ENCODE data around the gene THUMPD2. TPM values are rescaled to one million over a fixed set of nuclear protein-coding genes. Genes with fewer than 3 reads are reported as not detected.

THUMPD2 gene
- total RNA-seq, 5 donors from 2014 or later (not counting 1 experiment from before 2014, with no cell fraction given), result 7.9 to 12.0 (median 11.8) TPM

- WGBS (ENCODE audit: insufficient coverage), result 100% methylated on average over 2 of the region's 10 CpGs
- peaks cover 43% of the 10 kb centered on the region for H3K36me3 Mint-ChIP-seq
Measured at GRCh38 chr2:39733070-39733674, 45.9 kb downstream of the THUMPD2 start.

GRCh38 chr2:39732482-39732881 lies 46.6 kb downstream of the THUMPD2 start:
- Histone ChIP-seq H3K4me1 (ENCODE audit: control insufficient read depth in 1 of 2, extremely low read depth in 1 of 2, insufficient read depth in 2 of 2, low read length in 2 of 2) (no peaks in the 10 kb centered on the region), H3K4me3 (ENCODE audit: control insufficient read depth in 1 of 2, extremely low read depth in 1 of 2, low read length in 1 of 2) (no peak overlapping the region), H3K27ac (ENCODE audit: low read length) (no peak overlapping the region), H3K9me3 (no peaks in the 10 kb centered on the region), H3K36me3 (ENCODE audit: control insufficient read depth in 2 of 2, extremely low read depth in 1 of 2, insufficient read depth in 1 of 2, low read length in 1 of 2) (peaks cover 16 to 27% of the 10 kb centered on the region in 2 donors), H3K27me3 (replicated peaks in 1 of 2; ENCODE audit: control insufficient read depth in 2 of 2, extremely low read depth in 1 of 2, insufficient read depth in 2 of 2, low read length in 1 of 2) (no peaks in the 10 kb centered on the region)
- Mint-ChIP-seq H3K27me3 (no peaks in the 10 kb centered on the region), H3K9me3 (peaks cover 0 to 3% (median 0%) of the 10 kb centered on the region in 3 donors), H3K27ac (no peak overlapping the region), H3K36me3 (peaks cover 36% of the 10 kb centered on the region), H3K4me1 (peaks cover 0 to 6% (median 4%) of the 10 kb centered on the region in 3 donors), H3K4me3 (no peak overlapping the region)
- no peak for ATAC-seq (replicated peaks in 1 of 4)
- POLR2A ChIA-PET, result no interaction called here
- CTCF ChIA-PET, result interaction anchor here in 1 of 2 donors (1.2 kb wide), 1 partner anchor 353 kb away, joined by 3 read pairs; no protein-coding TSS in a partner anchor
- DNase-seq, result no peak
- no CpG with 5 or more reads among the region's 1 CpG for WGBS (ENCODE audit: insufficient coverage)

More at GRCh38 chr2:39733070-39733674, 45.9 kb downstream of the THUMPD2 start:
- ATAC-seq (replicated peaks in 1 of 4) (no peak), DNase-seq (no peak)
- Mint-ChIP-seq H3K27ac (no peak overlapping the region), H3K4me1 (peaks cover 0 to 6% (median 2%) of the 10 kb centered on the region in 3 donors), H3K4me3 (no peak overlapping the region), H3K27me3 (no peaks in the 10 kb centered on the region), H3K9me3 (peaks cover 0 to under 1% (median 0%) of the 10 kb centered on the region in 3 donors)
- Histone ChIP-seq H3K27me3 (replicated peaks in 1 of 2; ENCODE audit: control insufficient read depth in 2 of 2, extremely low read depth in 1 of 2, insufficient read depth in 2 of 2, low read length in 1 of 2) (no peaks in the 10 kb centered on the region), H3K4me3 (ENCODE audit: control insufficient read depth in 1 of 2, extremely low read depth in 1 of 2, low read length in 1 of 2) (no peak overlapping the region), H3K27ac (ENCODE audit: low read length) (no peak overlapping the region), H3K9me3 (no peaks in the 10 kb centered on the region), H3K4me1 (ENCODE audit: control insufficient read depth in 1 of 2, extremely low read depth in 1 of 2, insufficient read depth in 2 of 2, low read length in 2 of 2) (no peaks in the 10 kb centered on the region), H3K36me3 (ENCODE audit: control insufficient read depth in 2 of 2, extremely low read depth in 1 of 2, insufficient read depth in 1 of 2, low read length in 1 of 2) (peaks cover 16 to 34% of the 10 kb centered on the region in 2 donors)
- ChIA-PET POLR2A (no interaction called here), CTCF (interaction anchor here in 1 of 2 donors (1.2 kb wide), 1 partner anchor 354 kb away, joined by 3 read pairs; no protein-coding TSS in a partner anchor)

- Mint-ChIP-seq H3K36me3 (peaks cover 32% of the 10 kb centered on the region), H3K9me3 (peaks cover 0 to 3% (median 0%) of the 10 kb centered on the region in 3 donors), H3K4me1 (peaks cover 0 to 6% (median 4%) of the 10 kb centered on the region in 3 donors), H3K27ac (no peak overlapping the region), H3K27me3 (no peaks in the 10 kb centered on the region), H3K4me3 (no peak overlapping the region)
- H3K27me3 ChIP-seq (replicated peaks in 1 of 2; ENCODE audit: control insufficient read depth in 2 of 2, extremely low read depth in 1 of 2, insufficient read depth in 2 of 2, low read length in 1 of 2), result no peaks in the 10 kb centered on the region
- WGBS (ENCODE audit: insufficient coverage), result 100% methylated on average over 2 of the region's 3 CpGs
- no peaks in the 10 kb centered on the region for H3K9me3 ChIP-seq
- POLR2A ChIA-PET, result no interaction called here
- H3K4me1 ChIP-seq (ENCODE audit: control insufficient read depth in 1 of 2, extremely low read depth in 1 of 2, insufficient read depth in 2 of 2, low read length in 2 of 2), result no peaks in the 10 kb centered on the region
- DNase-seq (no peak), ATAC-seq (replicated peaks in 1 of 4) (no peak)
- peaks cover 16 to 20% of the 10 kb centered on the region in 2 donors for H3K36me3 ChIP-seq (ENCODE audit: control insufficient read depth in 2 of 2, extremely low read depth in 1 of 2, insufficient read depth in 1 of 2, low read length in 1 of 2)
- H3K4me3 ChIP-seq (ENCODE audit: control insufficient read depth in 1 of 2, extremely low read depth in 1 of 2, low read length in 1 of 2), result no peak overlapping the region
- CTCF ChIA-PET, result interaction anchor here in 1 of 2 donors (1.5 kb wide), 1 partner anchor 784 kb away, joined by 3 read pairs; no protein-coding TSS in a partner anchor
- no peak overlapping the region for H3K27ac ChIP-seq (ENCODE audit: low read length)
Measured at GRCh38 chr2:39731546-39731945, 47.5 kb downstream of the THUMPD2 start.

GRCh38 chr2:39730685-39731302 lies 48.3 kb downstream of the THUMPD2 start:
- DNase-seq, result peak in 1 of 35 experiments; percentile 10

GRCh38 chr2:39730276-39730675 lies 48.8 kb downstream of the THUMPD2 start:
- CTCF ChIA-PET, result interaction anchor here (0.8 to 1.5 kb wide), 5 partner anchors 11 to 783 kb away, joined by 3 to 5 read pairs (median 4); no protein-coding TSS in a partner anchor
- WGBS (ENCODE audit: insufficient coverage), result no CpG with 5 or more reads among the region's 5 CpGs
- peaks cover 0 to 6% (median 4%) of the 10 kb centered on the region in 3 donors for H3K4me1 Mint-ChIP-seq
- peaks cover 9 to 13% of the 10 kb centered on the region in 2 donors for H3K36me3 ChIP-seq (ENCODE audit: control insufficient read depth in 2 of 2, extremely low read depth in 1 of 2, insufficient read depth in 1 of 2, low read length in 1 of 2)
- POLR2A ChIA-PET, result no interaction called here
- no peak overlapping the region for H3K27ac ChIP-seq (ENCODE audit: low read length)
- H3K4me3 ChIP-seq (ENCODE audit: control insufficient read depth in 1 of 2, extremely low read depth in 1 of 2, low read length in 1 of 2), result no peak overlapping the region
- no peaks in the 10 kb centered on the region for H3K4me1 ChIP-seq (ENCODE audit: control insufficient read depth in 1 of 2, extremely low read depth in 1 of 2, insufficient read depth in 2 of 2, low read length in 2 of 2)
- peaks cover 24% of the 10 kb centered on the region for H3K36me3 Mint-ChIP-seq
- H3K27ac Mint-ChIP-seq, result no peak overlapping the region
- peaks cover 0 to 3% (median 0%) of the 10 kb centered on the region in 3 donors for H3K9me3 Mint-ChIP-seq
- H3K9me3 ChIP-seq, result no peaks in the 10 kb centered on the region
- DNase-seq (no peak), ATAC-seq (replicated peaks in 1 of 4) (no peak)
- no peaks in the 10 kb centered on the region for H3K27me3 Mint-ChIP-seq
- no peak overlapping the region for H3K4me3 Mint-ChIP-seq
- no peaks in the 10 kb centered on the region for H3K27me3 ChIP-seq (replicated peaks in 1 of 2; ENCODE audit: control insufficient read depth in 2 of 2, extremely low read depth in 1 of 2, insufficient read depth in 2 of 2, low read length in 1 of 2)

More at GRCh38 chr2:39730685-39731302, 48.3 kb downstream of the THUMPD2 start:
- H3K9me3 ChIP-seq, result no peaks in the 10 kb centered on the region
- H3K27ac ChIP-seq (ENCODE audit: low read length), result no peak overlapping the region
- H3K4me1 Mint-ChIP-seq, result peaks cover 0 to 6% (median 4%) of the 10 kb centered on the region in 3 donors
- peaks cover 0 to 3% (median 0%) of the 10 kb centered on the region in 3 donors for H3K9me3 Mint-ChIP-seq
- H3K27ac Mint-ChIP-seq, result no peak overlapping the region
- no peak overlapping the region for H3K4me3 Mint-ChIP-seq
- peak in 1 of 4 experiments; percentile 44 for ATAC-seq (replicated peaks in 1 of 4)
- no peaks in the 10 kb centered on the region for H3K27me3 ChIP-seq (replicated peaks in 1 of 2; ENCODE audit: control insufficient read depth in 2 of 2, extremely low read depth in 1 of 2, insufficient read depth in 2 of 2, low read length in 1 of 2)
- H3K4me3 ChIP-seq (ENCODE audit: control insufficient read depth in 1 of 2, extremely low read depth in 1 of 2, low read length in 1 of 2), result no peak overlapping the region
- no peaks in the 10 kb centered on the region for H3K27me3 Mint-ChIP-seq
- peaks cover 29% of the 10 kb centered on the region for H3K36me3 Mint-ChIP-seq
- WGBS (ENCODE audit: insufficient coverage), result no CpG with 5 or more reads among the region's 2 CpGs
- CTCF ChIA-PET, result interaction anchor here in 1 of 2 donors (1.0 to 1.5 kb wide), 3 partner anchors 351 to 783 kb away, joined by 3 to 5 read pairs (median 3); no protein-coding TSS in a partner anchor
- no peaks in the 10 kb centered on the region for H3K4me1 ChIP-seq (ENCODE audit: control insufficient read depth in 1 of 2, extremely low read depth in 1 of 2, insufficient read depth in 2 of 2, low read length in 2 of 2)
- POLR2A ChIA-PET, result no interaction called here
- peaks cover 14 to 16% of the 10 kb centered on the region in 2 donors for H3K36me3 ChIP-seq (ENCODE audit: control insufficient read depth in 2 of 2, extremely low read depth in 1 of 2, insufficient read depth in 1 of 2, low read length in 1 of 2)

- Histone ChIP-seq H3K9me3 (no peaks in the 10 kb centered on the region), H3K4me3 (ENCODE audit: control insufficient read depth in 1 of 2, extremely low read depth in 1 of 2, low read length in 1 of 2) (no peak overlapping the region), H3K27ac (ENCODE audit: low read length) (no peak overlapping the region), H3K4me1 (ENCODE audit: control insufficient read depth in 1 of 2, extremely low read depth in 1 of 2, insufficient read depth in 2 of 2, low read length in 2 of 2) (no peaks in the 10 kb centered on the region), H3K27me3 (replicated peaks in 1 of 2; ENCODE audit: control insufficient read depth in 2 of 2, extremely low read depth in 1 of 2, insufficient read depth in 2 of 2, low read length in 1 of 2) (no peaks in the 10 kb centered on the region), H3K36me3 (ENCODE audit: control insufficient read depth in 2 of 2, extremely low read depth in 1 of 2, insufficient read depth in 1 of 2, low read length in 1 of 2) (peaks cover 5 to 12% of the 10 kb centered on the region in 2 donors)
- DNase-seq (peak in 7 of 35 experiments; percentile 2 to 10 (median 4)), ATAC-seq (replicated peaks in 1 of 4) (no peak)
- POLR2A ChIA-PET, result no interaction called here
- Mint-ChIP-seq H3K27ac (no peak overlapping the region), H3K9me3 (peaks cover 0 to 3% (median 0%) of the 10 kb centered on the region in 3 donors), H3K27me3 (no peaks in the 10 kb centered on the region), H3K36me3 (peaks cover 14% of the 10 kb centered on the region), H3K4me1 (peaks cover 0 to 4% (median 0%) of the 10 kb centered on the region in 3 donors), H3K4me3 (no peak overlapping the region)
- WGBS (ENCODE audit: insufficient coverage), result 33% methylated on average over 1 of the region's 5 CpGs
- CTCF ChIA-PET, result interaction anchor here (0.9 to 1.2 kb wide), 2 partner anchors 12 to 25 kb away, joined by 3 to 4 read pairs; no protein-coding TSS in a partner anchor
Measured at GRCh38 chr2:39728941-39729351, 50.1 kb downstream of the THUMPD2 start.
